GM23248 (cell line): ENCODE results near the gene BCAR3.

Source experiments
- EZH2 ChIP-seq: fragments of 200-600 bp; sonication (generic); IDR thresholded peaks from 2 replicates; pipeline ENCODE4 v1.6.1; 2018; ENCODE audit warnings: antibody characterized with exemption, mild to moderate bottlenecking; ENCODE audit not compliant: insufficient read depth, poor library complexity, severe bottlenecking
- EZH2phosphoT487 ChIP-seq: fragments of 200-600 bp; sonication (generic); IDR thresholded peaks from 2 replicates; pipeline ENCODE4 v1.6.1; 2018; ENCODE audit warnings: antibody characterized with exemption, moderate library complexity, mild to moderate bottlenecking, low read depth; ENCODE audit not compliant: insufficient read depth

- TF ChIP-seq EZH2phosphoT487 (no peak), EZH2 (no peak)
These were observed 67.7 kb downstream of the BCAR3 start for GRCh38 chr1:93613898-93614297.
